ENCODE data around the gene UBE3A.

Gene UBE3A

DNA sequence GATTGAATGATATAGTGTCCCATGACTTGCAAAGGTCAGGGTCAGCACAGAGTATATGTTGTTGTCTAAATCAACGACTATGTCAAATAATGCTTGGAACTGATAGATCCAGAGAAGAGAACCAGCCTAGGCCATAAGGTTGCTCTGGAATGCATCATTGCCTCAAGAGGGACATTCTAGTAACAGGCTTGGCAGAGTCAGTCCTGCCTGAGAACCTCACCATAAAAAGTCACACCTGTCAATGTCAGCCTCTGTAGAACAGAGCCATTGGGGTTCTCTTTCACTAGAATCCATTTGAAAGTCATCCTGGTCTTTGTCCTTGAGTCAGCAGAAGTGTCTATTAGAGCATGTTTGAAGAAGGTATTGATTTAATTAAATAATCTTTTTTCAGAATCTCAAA is 31.4 kb upstream of the UBE3A start:
- TF ChIP-seq, protein P1, sequence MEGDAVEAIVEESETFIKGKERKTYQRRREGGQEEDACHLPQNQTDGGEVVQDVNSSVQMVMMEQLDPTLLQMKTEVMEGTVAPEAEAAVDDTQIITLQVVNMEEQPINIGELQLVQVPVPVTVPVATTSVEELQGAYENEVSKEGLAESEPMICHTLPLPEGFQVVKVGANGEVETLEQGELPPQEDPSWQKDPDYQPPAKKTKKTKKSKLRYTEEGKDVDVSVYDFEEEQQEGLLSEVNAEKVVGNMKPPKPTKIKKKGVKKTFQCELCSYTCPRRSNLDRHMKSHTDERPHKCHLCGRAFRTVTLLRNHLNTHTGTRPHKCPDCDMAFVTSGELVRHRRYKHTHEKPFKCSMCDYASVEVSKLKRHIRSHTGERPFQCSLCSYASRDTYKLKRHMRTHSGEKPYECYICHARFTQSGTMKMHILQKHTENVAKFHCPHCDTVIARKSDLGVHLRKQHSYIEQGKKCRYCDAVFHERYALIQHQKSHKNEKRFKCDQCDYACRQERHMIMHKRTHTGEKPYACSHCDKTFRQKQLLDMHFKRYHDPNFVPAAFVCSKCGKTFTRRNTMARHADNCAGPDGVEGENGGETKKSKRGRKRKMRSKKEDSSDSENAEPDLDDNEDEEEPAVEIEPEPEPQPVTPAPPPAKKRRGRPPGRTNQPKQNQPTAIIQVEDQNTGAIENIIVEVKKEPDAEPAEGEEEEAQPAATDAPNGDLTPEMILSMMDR (IDR thresholded peaks at IDR 0.05): no peak

DNA sequence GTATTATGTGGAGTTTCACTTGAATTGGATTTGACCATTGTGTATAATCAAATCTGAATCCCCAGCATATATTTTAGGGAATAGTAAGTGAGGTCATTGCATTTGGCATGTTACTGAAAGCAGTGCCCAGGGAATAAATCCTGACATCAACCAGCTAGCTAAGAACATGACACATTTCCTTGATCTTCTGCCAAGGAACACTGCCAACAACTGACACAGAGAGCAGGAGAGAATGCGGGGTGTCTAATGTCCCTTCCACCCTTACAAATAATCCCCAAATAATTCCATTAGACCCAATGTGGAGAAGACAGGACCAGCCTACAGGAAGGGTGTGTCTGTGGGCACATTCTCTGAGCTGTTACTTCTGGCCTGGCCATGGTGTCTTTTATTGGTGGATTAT is 30.6 kb upstream of the UBE3A start:
- TF ChIP-seq, protein P1 (IDR thresholded peaks at IDR 0.05): no peak

DNA sequence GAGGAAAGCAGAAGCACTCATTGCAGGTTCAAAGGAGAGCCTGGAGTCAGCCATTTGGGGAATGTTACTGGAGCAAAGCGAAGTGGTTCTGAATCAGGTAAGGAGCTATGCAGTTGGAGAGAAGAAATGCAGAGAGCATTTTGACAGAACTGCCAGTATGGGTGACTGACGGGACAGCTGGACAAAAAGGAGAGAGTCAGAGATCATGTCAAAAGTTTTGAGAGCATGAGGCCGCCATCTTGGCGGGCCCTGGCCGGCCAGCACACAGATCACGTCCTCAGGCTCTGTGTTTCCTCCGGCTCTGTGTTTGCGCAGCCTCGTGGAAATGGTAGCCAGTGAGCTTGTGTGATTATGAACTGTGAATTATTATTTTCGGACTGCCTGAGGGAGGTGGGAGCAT is 29.8 kb upstream of the UBE3A start:
- TF ChIP-seq, protein P1 (IDR thresholded peaks at IDR 0.05): no peak

DNA sequence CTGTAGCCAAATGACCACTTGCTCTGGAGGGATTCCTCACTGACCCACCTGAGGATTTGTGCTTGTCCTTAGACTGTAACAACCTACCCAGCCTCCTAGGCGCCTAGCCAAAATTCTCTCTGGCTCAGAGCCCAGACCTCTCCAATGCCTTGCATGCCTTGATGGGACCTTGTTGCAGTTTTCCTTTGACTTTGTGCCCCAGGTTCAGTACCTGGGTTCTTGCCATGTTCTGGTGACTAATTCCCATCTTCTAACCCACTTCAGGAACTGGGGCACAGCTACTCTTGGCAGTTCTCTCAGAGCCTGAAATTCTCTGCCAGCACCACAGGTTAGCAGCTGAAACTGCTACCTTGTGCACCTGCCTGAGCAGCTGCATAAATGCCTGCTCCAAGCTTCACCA is 27.0 kb upstream of the UBE3A start:
- TF ChIP-seq, protein P1 (IDR thresholded peaks at IDR 0.05): no peak

DNA sequence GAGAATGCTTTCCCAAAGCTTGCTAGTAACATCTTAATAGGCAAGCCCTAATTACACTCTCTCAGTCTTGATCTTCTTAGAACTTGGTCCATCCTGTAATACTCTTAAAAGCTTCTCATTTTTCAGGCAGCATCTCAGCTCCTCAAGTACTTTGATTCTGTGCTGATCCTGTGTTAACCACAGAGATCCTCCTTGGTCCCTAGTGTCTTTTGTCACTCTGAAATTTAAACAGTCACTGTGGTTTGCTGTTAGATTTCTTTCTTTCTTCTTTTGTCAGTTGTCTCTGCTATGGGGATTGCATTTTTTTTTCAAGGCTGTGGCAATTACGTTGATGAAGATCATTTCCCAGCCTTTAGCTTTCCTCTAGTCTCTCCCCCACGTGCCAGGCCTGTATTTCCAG is 26.0 kb upstream of the UBE3A start:
- TF ChIP-seq, protein P1 (IDR thresholded peaks at IDR 0.05): no peak

DNA sequence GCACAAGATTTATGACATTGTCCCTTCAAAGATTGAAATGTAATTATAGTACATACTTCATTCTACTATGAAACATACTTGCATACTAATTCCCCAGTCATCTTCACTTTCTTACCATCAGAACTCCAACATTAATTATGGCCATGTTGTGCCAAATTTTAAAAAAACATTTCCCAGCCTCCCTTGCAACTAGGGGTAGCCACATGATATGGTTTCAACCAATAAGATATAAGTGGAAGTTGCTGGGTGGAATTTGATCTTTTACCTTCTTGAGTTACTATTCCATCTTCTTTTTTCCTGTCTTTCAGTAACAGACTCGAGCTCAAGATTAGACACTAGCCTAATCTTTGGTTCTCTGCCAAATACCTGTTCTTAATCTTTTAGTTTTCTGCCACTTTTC is 25.6 kb upstream of the UBE3A start:
- TF ChIP-seq, protein P1 (IDR thresholded peaks at IDR 0.05): no peak

DNA sequence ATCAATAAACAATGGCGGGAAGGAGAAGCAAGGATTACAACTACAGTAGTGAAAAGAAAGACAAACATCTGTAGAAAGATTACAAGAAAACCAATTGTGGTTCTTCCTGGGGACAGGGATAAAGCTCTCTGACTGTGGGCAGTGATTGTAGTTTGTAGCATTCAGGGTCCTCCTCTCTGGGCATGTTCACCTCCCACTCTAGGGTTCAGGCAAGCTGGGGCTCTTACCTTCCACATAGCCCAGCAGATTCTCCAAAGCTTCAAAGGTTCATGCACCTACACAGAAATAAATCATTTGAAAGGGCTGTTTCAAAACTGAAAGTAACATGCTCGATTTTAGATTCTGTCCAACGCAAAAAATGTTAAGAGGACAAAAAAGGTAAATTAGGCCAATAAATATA is 17.4 kb upstream of the UBE3A start:
- TF ChIP-seq, protein P1 (IDR thresholded peaks at IDR 0.05): no peak

DNA sequence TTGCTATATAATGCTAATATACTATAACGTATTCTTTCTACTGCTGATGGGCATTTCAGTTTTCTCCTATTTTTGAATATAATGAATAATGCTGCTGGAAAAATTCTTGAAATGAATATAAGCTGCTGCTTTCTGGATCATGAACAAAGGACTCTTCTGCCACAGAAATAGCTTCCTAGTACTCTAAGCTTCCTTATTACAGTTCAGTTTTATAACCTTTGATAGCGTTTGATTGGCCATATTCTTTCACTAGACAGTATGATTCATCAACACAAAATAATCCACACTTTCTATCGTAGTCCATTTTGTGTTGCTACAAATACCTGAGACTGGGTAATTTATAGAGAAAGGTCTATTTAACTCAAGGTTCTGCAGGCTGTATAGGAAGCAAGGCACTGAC is 16.4 kb upstream of the UBE3A start:
- TF ChIP-seq, protein P1 (IDR thresholded peaks at IDR 0.05): no peak
